Neuronal stem cell (in vitro differentiated cells): ENCODE measurements around the gene RLN3.
A peak's percentile ranks its signal among the peaks of the same experiment; 100 is the strongest.
"Not testable (repeated sequence)": the region's sequence is repeated elsewhere in the genome, so short reads cannot be mapped to it uniquely, and the experiment has no call there.

Experiments used
- DNase-seq: peaks from one replicate; pipeline ENCODE4 v3.0.0-alpha.2; 2013; ENCODE audit warnings: low spot score
- H2AFZ ChIP-seq: one replicate; pipeline ENCODE4 v1.6.1; 2013; ENCODE audit warnings: mild to moderate bottlenecking, low read length, inconsistent platforms
- H2AK5ac ChIP-seq: 2 replicates; pipeline ENCODE4 v1.6.1; 2013; ENCODE audit warnings: low read depth, mild to moderate bottlenecking, inconsistent platforms, low read length, moderate library complexity, mixed read lengths
- H2BK120ac ChIP-seq: 2 replicates; pipeline ENCODE4 v1.6.1; 2013; ENCODE audit warnings: low read depth, mild to moderate bottlenecking, inconsistent platforms, low read length, moderate library complexity, mixed read lengths
- H2BK12ac ChIP-seq: one replicate; pipeline ENCODE4 v1.6.1; 2013; ENCODE audit warnings: low read length, inconsistent platforms
- H2BK15ac ChIP-seq: 2 replicates; pipeline ENCODE4 v1.6.1; 2013; ENCODE audit warnings: mild to moderate bottlenecking, low read length, inconsistent platforms, mixed read lengths
- H2BK5ac ChIP-seq: one replicate; pipeline ENCODE4 v1.6.1; 2013; ENCODE audit warnings: inconsistent platforms, mild to moderate bottlenecking, low read length, moderate library complexity
- H3K14ac ChIP-seq: one replicate; pipeline ENCODE4 v1.6.1; 2013; ENCODE audit warnings: low read length, inconsistent platforms
- H3K18ac ChIP-seq: 2 replicates; pipeline ENCODE4 v1.6.1; 2013; ENCODE audit warnings: low read length, inconsistent platforms
- H3K23ac ChIP-seq: 2 replicates; pipeline ENCODE4 v1.6.1; 2013; ENCODE audit warnings: low read depth, mild to moderate bottlenecking, mixed read lengths, low read length, inconsistent platforms; ENCODE audit not compliant: poor library complexity
- H3K27ac ChIP-seq: replicated peaks from 3 replicates; pipeline ENCODE4 v1.5.1; 2013; ENCODE audit warnings: low read length, inconsistent platforms
- H3K27me3 ChIP-seq, 3 experiments: 2 replicates each; pipeline ENCODE4 v1.6.1; 2013; ENCODE audit warnings: low read length in 3 of 3, mild to moderate bottlenecking in 2 of 3, inconsistent platforms in 1 of 3, low read depth in 1 of 3, mixed read lengths in 1 of 3, moderate library complexity in 1 of 3; ENCODE audit not compliant: control insufficient read depth in 3 of 3, insufficient read depth in 3 of 3
- H3K36me3 ChIP-seq, 2 donors: replicated peaks in 1 of 2; 2 replicates each; pipeline ENCODE4 v1.6.1; 2013; ENCODE audit warnings: low read length in 2 of 2; ENCODE audit not compliant: control insufficient read depth in 2 of 2, insufficient read depth in 2 of 2
- H3K4ac ChIP-seq: 2 replicates; pipeline ENCODE4 v1.6.1; 2013; ENCODE audit warnings: inconsistent platforms, mild to moderate bottlenecking, low read length, moderate library complexity
- H3K4me1 ChIP-seq, 2 donors: 1 replicate in 1 of 2; 2 replicates in 1 of 2; pipeline ENCODE4 v1.6.1; 2013; ENCODE audit warnings: low read length in 2 of 2, low read depth in 1 of 2; ENCODE audit not compliant: control insufficient read depth in 2 of 2, insufficient read depth in 1 of 2
- H3K4me2 ChIP-seq: one replicate; pipeline ENCODE4 v1.6.1; 2013; ENCODE audit warnings: mild to moderate bottlenecking, low read length, inconsistent platforms; ENCODE audit not compliant: insufficient read depth, poor library complexity, severe bottlenecking
- H3K4me3 ChIP-seq, 2 donors: 2 replicates each; pipeline ENCODE4 v1.5.1; 2013; ENCODE audit warnings: low read length in 2 of 2, mild to moderate bottlenecking in 2 of 2, inconsistent platforms in 1 of 2, moderate library complexity in 1 of 2
- H3K79me1 ChIP-seq: one replicate; pipeline ENCODE4 v1.6.1; 2013; ENCODE audit warnings: low read depth, mild to moderate bottlenecking, inconsistent platforms, low read length, moderate library complexity
- H3K9ac ChIP-seq: one replicate; pipeline ENCODE4 v1.6.1; 2013; ENCODE audit warnings: mild to moderate bottlenecking, low read depth, low read length, inconsistent platforms; ENCODE audit not compliant: poor library complexity
- H3K9me3 ChIP-seq, 2 donors: replicated peaks in 1 of 2; 2 replicates each; pipeline versions ENCODE3 to v1.6.1; 2013; ENCODE audit warnings: low read length in 2 of 2, mild to moderate bottlenecking in 2 of 2, inconsistent platforms in 1 of 2, low read depth in 1 of 2, mixed read lengths in 1 of 2, moderate library complexity in 1 of 2; ENCODE audit not compliant: control insufficient read depth in 2 of 2, insufficient read depth in 1 of 2
- H4K8ac ChIP-seq: one replicate; pipeline ENCODE4 v1.6.1; 2013; ENCODE audit warnings: low read depth, mild to moderate bottlenecking, inconsistent platforms, low read length, moderate library complexity
- H4K91ac ChIP-seq: one replicate; pipeline ENCODE4 v1.6.1; 2013; ENCODE audit warnings: low read length, low read depth, mild to moderate bottlenecking, inconsistent platforms; ENCODE audit not compliant: poor library complexity
- WGBS, 2 donors: extraction: QIAGEN DNeasy Blood & Tissue Kit; methylation state at CpG; one replicate each; pipeline ENCODE4 v1.1.7; 2013; ENCODE audit warnings: missing lambda C conversion rate in 2 of 2, mixed read lengths in 1 of 2; ENCODE audit not compliant: insufficient read length in 2 of 2, insufficient replicate concordance in 1 of 2; ENCODE audit errors: extremely low coverage in 2 of 2; 5-methylcytosine and 5-hydroxymethylcytosine counted together

RLN3 gene

DNA sequence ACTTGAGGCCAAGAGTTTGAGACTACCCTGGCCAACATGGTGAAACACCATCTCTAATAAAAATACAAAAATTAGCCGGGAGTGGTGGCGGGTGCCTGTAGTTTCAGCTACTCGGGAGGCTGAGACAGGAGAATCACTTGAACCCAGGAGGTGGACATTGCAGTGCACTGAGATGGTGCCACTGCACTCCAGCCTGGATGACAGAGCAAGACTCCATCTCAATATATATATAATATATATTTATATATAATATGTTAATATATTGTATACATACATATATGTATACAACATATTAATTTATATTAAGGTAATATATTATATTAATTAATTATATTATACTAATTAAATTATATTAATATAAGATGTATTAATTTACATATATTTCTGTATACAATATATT is 8.2 kb upstream of the RLN3 start:
- not testable (repeated sequence) for DNase-seq, H2BK5ac ChIP-seq
- no CpG with 5 or more reads among the region's 3 CpGs for WGBS, 2 donors

DNA sequence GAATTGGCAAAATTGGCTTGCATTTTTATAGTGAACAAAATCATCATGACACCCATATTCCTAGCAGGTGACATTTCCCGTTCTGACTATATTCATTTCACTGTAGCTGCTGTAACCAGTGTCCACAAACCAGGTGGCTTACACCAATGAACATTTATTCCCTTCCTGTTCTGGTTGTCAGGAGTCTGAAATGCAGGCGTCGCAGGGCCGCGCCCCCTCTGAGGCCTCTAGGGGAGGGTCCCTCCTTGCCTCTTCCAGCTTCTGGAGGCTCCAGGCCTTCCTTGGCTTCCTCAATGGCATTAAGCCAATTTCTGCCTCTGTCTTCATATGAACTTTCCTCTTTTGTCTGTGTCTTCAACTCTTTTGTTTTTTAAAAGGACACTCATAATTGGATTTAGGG is 6.5 kb upstream of the RLN3 start:
- Histone ChIP-seq H4K91ac (no peak overlapping the region), H3K23ac (no peak overlapping the region), H2BK5ac (no peak overlapping the region), H3K79me1 (no peaks in the 10 kb centered on the region), H3K14ac (no peak overlapping the region), H4K8ac (no peak overlapping the region), H3K27me3 (no peaks in the 10 kb centered on the region), H2AFZ (peak overlapping the region; percentile 64), H3K4ac (no peak overlapping the region), H2BK120ac (no peak overlapping the region), H2BK15ac (no peak overlapping the region), H3K18ac (no peak overlapping the region), H3K9ac (no peak overlapping the region), H3K4me1 (peaks cover 3 to 8% of the 10 kb centered on the region in 2 donors), H3K36me3 (no peaks in the 10 kb centered on the region), H2BK12ac (no peak overlapping the region), H3K4me3 (no peak overlapping the region), H3K4me2 (no peak overlapping the region), H2AK5ac (no peak overlapping the region), H3K9me3 (no peaks in the 10 kb centered on the region), H3K27ac (no peak overlapping the region)
- no CpG with 5 or more reads among the region's 5 CpGs for WGBS, 2 donors
- DNase-seq = no peak

More for the DNA sequence above, 8.2 kb upstream of the RLN3 start:
- not testable (repeated sequence) for H3K4ac ChIP-seq, H3K79me1 ChIP-seq, H4K8ac ChIP-seq, H3K4me1 ChIP-seq, H2BK12ac ChIP-seq, H3K4me2 ChIP-seq, H3K9me3 ChIP-seq, H3K23ac ChIP-seq, H3K36me3 ChIP-seq, H2AFZ ChIP-seq, H4K91ac ChIP-seq, H2BK15ac ChIP-seq, H3K18ac ChIP-seq, H3K27me3 ChIP-seq, H2BK120ac ChIP-seq, H3K4me3 ChIP-seq, H3K27ac ChIP-seq, H2AK5ac ChIP-seq, H3K14ac ChIP-seq, H3K9ac ChIP-seq

DNA sequence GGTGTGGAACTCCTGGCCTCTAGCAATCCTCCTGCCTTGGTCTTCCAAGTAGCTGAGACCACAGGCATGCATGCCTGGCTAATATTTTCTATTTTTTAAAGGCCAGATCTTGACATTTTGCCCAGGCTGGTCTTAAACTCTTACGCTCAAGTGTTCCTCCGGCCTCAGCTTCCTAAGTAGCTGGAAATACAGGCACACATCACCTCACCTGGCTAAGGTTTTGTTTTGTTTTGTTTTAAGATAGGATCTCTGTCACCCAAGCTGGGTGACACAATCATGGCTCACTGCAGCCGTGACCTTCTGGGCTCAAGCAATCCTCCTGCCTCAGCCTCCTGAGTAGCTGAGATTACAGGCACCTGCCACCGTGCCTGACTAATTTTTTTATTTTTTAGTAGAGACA is 5.5 kb upstream of the RLN3 start:
- Histone ChIP-seq H3K9me3 (no peaks in the 10 kb centered on the region), H4K8ac (no peak overlapping the region), H3K23ac (no peak overlapping the region), H3K4me1 (peaks cover 3 to 8% of the 10 kb centered on the region in 2 donors), H3K4me3 (no peak overlapping the region), H3K4me2 (no peak overlapping the region), H2BK15ac (no peak overlapping the region), H2BK5ac (no peak overlapping the region), H3K4ac (no peak overlapping the region), H3K27ac (no peak overlapping the region), H2BK120ac (no peak overlapping the region), H2AFZ (peak overlapping the region; percentile 34), H4K91ac (no peak overlapping the region), H3K14ac (no peak overlapping the region), H3K79me1 (no peaks in the 10 kb centered on the region), H3K9ac (no peak overlapping the region), H3K36me3 (no peaks in the 10 kb centered on the region), H2AK5ac (no peak overlapping the region), H3K27me3 (no peaks in the 10 kb centered on the region), H3K18ac (no peak overlapping the region), H2BK12ac (no peak overlapping the region)
- WGBS, 2 donors = no CpG with 5 or more reads among the region's 4 CpGs
- no peak for DNase-seq

- Histone ChIP-seq H3K27ac (no peak overlapping the region), H3K4me3 (no peak overlapping the region), H3K4me2 (peak overlapping the region; percentile 26), H3K9ac (no peak overlapping the region), H2BK5ac (no peak overlapping the region), H3K4ac (no peak overlapping the region), H3K23ac (no peak overlapping the region), H2BK120ac (no peak overlapping the region), H3K18ac (no peak overlapping the region), H2BK15ac (no peak overlapping the region), H3K4me1 (peaks cover 3 to 8% of the 10 kb centered on the region in 2 donors), H3K36me3 (no peaks in the 10 kb centered on the region), H3K27me3 (peaks cover 0 to 7% (median 0%) of the 10 kb centered on the region in 3 experiments), H2BK12ac (no peak overlapping the region), H2AFZ (peak overlapping the region; percentile 1), H3K79me1 (no peaks in the 10 kb centered on the region), H3K14ac (no peak overlapping the region), H4K91ac (no peak overlapping the region), H3K9me3 (no peaks in the 10 kb centered on the region), H2AK5ac (no peak overlapping the region), H4K8ac (no peak overlapping the region)
- WGBS, 2 donors = no CpG with 5 or more reads among the region's 9 CpGs
- DNase-seq = no peak
These were observed 4.3 kb upstream of the RLN3 start for GRCh38 chr19:14023404-14024235.
